Smooth muscle cell of the coronary artery (primary cell): ENCODE data around the gene ADAM10. TPM values are rescaled to one million over a fixed set of nuclear protein-coding genes. Genes with fewer than 3 reads are reported as not detected.

Source experiments
- total RNA-seq: library from RNA; depleted of rRNA; stranded (reverse); fragments of >200 nt; gene quantifications from 2 replicates; pipeline ENCODE4 v1.2.3, GENCODE V29; 2014; ENCODE audit warnings: low replicate concordance

Gene ADAM10, protein sequence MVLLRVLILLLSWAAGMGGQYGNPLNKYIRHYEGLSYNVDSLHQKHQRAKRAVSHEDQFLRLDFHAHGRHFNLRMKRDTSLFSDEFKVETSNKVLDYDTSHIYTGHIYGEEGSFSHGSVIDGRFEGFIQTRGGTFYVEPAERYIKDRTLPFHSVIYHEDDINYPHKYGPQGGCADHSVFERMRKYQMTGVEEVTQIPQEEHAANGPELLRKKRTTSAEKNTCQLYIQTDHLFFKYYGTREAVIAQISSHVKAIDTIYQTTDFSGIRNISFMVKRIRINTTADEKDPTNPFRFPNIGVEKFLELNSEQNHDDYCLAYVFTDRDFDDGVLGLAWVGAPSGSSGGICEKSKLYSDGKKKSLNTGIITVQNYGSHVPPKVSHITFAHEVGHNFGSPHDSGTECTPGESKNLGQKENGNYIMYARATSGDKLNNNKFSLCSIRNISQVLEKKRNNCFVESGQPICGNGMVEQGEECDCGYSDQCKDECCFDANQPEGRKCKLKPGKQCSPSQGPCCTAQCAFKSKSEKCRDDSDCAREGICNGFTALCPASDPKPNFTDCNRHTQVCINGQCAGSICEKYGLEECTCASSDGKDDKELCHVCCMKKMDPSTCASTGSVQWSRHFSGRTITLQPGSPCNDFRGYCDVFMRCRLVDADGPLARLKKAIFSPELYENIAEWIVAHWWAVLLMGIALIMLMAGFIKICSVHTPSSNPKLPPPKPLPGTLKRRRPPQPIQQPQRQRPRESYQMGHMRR
- total RNA-seq = 199 and 272 TPM in 2 replicates

DNA sequence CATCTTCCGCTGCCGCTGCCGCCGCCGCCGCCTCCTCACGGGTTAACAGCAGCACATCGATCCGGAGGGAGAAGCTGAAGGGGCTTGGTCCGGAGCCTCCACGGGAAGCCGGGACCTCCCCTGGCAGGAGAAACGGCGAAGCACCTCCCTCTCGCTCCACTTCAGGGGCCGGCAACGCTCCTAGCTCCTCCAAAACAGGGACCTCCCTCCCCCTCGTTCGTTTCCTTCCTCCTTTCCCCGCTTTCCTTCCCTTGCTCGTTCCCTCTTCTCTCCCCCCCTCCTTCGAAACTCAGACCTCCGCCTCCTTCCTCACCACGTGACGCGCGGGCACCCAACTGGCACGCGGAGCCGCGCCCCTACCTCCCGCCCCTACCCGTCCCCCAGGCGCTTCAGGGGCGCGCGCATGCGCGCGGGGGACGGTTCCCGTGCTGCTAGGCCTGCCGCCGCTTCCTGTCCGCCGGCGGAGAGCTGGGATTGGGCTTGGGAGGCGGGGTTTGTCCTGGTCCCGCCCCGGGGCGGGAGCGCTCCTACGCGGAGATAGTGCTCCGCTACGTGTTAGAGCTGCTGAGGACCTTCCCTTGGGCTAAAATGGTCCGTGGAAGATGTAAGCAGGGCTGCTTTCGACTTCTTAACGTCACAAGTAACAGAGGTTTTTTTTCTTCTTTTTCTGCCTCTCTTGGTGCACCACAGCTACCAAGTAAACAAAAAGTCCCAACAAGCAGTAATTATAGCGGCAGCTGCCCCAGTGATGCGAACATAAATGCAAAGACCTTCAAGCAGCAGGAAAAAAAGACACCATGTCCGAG is at the start of gene ADAM10:
Gene ADAM10, minus strand, starts transcription at position 176 of the 806 bp plus-strand sequence. Its CDS starts 173 bp downstream, at position 3.

DNA sequence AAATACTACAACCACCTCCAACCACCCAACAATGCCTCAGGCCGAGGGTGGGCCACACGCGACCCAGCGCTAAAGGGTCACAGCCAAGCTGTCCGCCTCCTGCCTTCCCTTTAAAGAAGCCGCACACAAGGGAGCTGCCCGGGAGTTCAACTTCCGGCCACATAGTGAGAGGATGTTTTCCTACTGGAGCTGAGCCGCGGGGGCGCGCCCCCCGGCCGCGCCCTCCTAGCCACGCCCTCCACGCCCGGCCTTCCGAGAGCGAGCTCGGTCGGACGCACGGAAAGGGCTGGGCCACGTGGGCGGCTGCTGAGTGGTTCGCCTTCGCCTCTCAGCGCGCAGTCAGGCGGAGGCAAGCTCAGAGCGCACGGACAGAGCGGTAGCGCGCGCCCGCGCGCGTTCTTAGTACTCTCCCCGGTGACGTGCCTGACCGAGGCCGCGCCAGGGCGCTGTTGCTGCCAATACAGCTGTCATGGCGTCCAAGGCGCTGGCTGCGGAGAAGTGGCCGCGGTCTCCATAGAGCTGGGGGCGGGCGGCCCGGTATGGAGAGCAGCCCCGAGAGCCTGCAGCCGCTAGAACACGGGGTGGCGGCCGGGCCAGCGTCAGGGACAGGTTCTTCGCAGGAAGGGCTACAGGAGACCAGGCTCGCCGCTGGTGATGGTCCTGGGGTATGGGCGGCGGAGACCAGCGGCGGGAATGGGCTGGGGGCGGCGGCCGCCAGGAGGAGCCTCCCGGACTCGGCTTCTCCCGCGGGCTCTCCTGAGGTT is 21.5 kb upstream of the ADAM10 start, which contains the start of gene MINDY2:
Gene MINDY2, plus strand, starts transcription at position 446 of the 764 bp plus-strand sequence. Its CDS starts 94 bp downstream, at position 540.

Other genes with a start within 250 kb of the ADAM10 start
- gene MINDY2, start 21.6 kb upstream of the ADAM10 start, total RNA-seq = 14.4 and 19.0 TPM in 2 replicates
- 54.9 and 99.0 TPM in 2 replicates for gene SLTM, start 184.0 kb upstream of the ADAM10 start, total RNA-seq
- 5.6 and 10.4 TPM in 2 replicates for gene RNF111, start 238.0 kb upstream of the ADAM10 start, total RNA-seq